Activated CD8-positive, alpha-beta memory T cell treated with anti-CD3 and anti-CD28 coated beads, Interleukin-2, amount 50 U/mL, for 24 hours (primary cell): ENCODE data around the gene MERTK.

Source experiments
- DNase-seq: peaks from one replicate; pipeline ENCODE4 v3.0.0-alpha.2; 2020; ENCODE audit errors: extremely low read depth

Gene MERTK

GRCh38 chr2:112075490-112076260, 177.3 kb downstream of the MERTK start:
- DNase-seq: no peak

- DNase-seq: no peak
Observed at GRCh38 chr2:112077814-112078213, 179.4 kb downstream of the MERTK start.
